Cardiac fibroblast (primary cell): Measurements from ENCODE around the gene AGRN.
"Not testable (repeated sequence)": the region's sequence is repeated elsewhere in the genome, so short reads cannot be mapped to it uniquely, and the experiment has no call there.

Source experiments
- DNase-seq, 2 donors: peaks; one replicate each; pipeline versions ENCODE4 v3.0.0 to v3.0.0-alpha.2; 2010; ENCODE audit warnings: low read depth in 2 of 2
- H3K4me3 ChIP-seq, 2 donors: replicated peaks in 1 of 2; 1 replicate in 1 of 2; 2 replicates in 1 of 2; pipeline ENCODE4 v1.5.1; 2011; ENCODE audit warnings: low read depth in 2 of 2, low read length in 2 of 2, mild to moderate bottlenecking in 2 of 2, moderate library complexity in 1 of 2
- TF ChIP-seq, protein P1 (sequence below): IDR thresholded peaks from one replicate; pipeline ENCODE4 v1.5.1; 2011; ENCODE audit warnings: low read depth, mild to moderate bottlenecking, low read length, inconsistent platforms

Gene AGRN

GRCh38 chr1:1011396-1011949, 8.4 kb upstream of the AGRN start:
- TF ChIP-seq, protein P1, sequence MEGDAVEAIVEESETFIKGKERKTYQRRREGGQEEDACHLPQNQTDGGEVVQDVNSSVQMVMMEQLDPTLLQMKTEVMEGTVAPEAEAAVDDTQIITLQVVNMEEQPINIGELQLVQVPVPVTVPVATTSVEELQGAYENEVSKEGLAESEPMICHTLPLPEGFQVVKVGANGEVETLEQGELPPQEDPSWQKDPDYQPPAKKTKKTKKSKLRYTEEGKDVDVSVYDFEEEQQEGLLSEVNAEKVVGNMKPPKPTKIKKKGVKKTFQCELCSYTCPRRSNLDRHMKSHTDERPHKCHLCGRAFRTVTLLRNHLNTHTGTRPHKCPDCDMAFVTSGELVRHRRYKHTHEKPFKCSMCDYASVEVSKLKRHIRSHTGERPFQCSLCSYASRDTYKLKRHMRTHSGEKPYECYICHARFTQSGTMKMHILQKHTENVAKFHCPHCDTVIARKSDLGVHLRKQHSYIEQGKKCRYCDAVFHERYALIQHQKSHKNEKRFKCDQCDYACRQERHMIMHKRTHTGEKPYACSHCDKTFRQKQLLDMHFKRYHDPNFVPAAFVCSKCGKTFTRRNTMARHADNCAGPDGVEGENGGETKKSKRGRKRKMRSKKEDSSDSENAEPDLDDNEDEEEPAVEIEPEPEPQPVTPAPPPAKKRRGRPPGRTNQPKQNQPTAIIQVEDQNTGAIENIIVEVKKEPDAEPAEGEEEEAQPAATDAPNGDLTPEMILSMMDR: no peak
- H3K4me3 ChIP-seq: no peak overlapping the region
- DNase-seq: no peak

DNA sequence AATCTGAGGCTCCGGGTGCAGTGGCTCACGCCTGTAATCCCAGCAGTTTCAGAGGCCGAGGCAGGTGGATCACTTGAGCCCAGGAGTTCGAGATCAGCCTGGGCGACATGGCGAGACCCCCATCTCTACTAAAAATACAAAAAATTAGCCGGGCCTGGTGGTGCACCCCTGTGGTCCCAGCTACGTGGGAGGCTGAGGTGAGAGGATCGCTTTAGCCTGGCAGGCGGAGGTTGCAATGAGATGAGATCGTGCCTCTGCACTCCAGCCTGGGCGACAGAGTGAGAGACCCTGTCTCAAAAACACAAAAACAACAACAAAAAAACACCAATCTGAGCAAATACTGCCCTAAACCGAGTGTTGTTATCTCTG, 7.2 kb upstream of the AGRN start:
- not testable (repeated sequence) for DNase-seq
- peak overlapping the region; percentile 64 to 76 for H3K4me3 ChIP-seq

DNA sequence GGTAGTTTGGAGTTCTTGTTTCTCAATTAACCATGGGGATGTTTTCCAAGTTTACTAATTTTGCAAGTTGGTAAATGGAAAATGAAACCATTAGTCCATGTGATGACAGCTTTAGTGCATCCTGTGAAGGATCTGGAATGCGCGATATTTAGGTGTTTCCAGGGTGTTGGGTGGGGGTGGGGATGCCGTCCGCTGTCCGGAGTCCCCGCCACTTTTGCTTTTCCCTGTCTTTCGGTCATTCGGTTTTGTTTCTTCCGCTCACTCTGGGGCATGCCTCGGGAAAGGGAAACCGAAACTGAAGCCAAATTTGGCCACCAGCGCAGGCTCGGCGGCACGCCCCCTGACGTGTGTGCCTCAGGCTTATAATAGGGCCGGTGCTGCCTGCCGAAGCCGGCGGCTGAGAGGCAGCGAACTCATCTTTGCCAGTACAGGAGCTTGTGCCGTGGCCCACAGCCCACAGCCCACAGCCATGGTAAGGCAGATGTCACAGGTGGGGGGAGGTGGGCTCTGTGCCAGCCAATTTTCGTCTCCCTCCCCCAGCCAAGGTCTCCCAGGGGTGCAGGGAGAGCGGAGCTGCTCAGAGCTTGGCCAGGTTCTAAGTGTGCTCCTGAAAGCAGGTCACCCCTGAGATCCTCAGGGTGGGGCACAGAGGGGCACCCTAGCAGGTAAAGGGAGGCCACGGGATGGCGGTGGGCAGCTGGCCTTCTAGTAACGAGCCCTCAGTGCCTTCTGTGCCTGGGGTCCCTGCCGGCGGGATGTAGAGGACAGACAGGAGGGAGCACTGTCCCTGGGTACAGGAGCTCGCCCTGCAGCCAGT, 6.6 kb upstream of the AGRN start, which contains the start of gene ISG15:
TSS of gene ISG15 (plus strand) at position 393 of the 817 bp plus-strand sequence. CDS start at position 470, 77 bp downstream.
- TF ChIP-seq, protein P1: no peak
- peak within 1 kb of the TSS; percentile 64 to 76 for H3K4me3 ChIP-seq
- peak; percentile 86 to 89 for DNase-seq

DNA sequence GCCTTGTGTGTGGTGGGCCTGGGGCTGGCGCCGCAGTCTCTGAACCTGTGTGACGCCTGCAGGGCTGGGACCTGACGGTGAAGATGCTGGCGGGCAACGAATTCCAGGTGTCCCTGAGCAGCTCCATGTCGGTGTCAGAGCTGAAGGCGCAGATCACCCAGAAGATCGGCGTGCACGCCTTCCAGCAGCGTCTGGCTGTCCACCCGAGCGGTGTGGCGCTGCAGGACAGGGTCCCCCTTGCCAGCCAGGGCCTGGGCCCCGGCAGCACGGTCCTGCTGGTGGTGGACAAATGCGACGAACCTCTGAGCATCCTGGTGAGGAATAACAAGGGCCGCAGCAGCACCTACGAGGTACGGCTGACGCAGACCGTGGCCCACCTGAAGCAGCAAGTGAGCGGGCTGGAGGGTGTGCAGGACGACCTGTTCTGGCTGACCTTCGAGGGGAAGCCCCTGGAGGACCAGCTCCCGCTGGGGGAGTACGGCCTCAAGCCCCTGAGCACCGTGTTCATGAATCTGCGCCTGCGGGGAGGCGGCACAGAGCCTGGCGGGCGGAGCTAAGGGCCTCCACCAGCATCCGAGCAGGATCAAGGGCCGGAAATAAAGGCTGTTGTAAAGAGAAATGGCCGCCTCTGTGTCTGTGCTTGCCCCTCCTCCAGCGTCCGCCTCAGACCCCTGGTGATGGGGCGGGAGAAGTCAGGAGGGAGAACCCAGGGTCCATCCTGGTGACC, 5.8 kb upstream of the AGRN start:
- TF ChIP-seq, protein P1: no peak
- H3K4me3 ChIP-seq: peak overlapping the region; percentile 64 to 76
- DNase-seq: peak; percentile 45 to 53

DNA sequence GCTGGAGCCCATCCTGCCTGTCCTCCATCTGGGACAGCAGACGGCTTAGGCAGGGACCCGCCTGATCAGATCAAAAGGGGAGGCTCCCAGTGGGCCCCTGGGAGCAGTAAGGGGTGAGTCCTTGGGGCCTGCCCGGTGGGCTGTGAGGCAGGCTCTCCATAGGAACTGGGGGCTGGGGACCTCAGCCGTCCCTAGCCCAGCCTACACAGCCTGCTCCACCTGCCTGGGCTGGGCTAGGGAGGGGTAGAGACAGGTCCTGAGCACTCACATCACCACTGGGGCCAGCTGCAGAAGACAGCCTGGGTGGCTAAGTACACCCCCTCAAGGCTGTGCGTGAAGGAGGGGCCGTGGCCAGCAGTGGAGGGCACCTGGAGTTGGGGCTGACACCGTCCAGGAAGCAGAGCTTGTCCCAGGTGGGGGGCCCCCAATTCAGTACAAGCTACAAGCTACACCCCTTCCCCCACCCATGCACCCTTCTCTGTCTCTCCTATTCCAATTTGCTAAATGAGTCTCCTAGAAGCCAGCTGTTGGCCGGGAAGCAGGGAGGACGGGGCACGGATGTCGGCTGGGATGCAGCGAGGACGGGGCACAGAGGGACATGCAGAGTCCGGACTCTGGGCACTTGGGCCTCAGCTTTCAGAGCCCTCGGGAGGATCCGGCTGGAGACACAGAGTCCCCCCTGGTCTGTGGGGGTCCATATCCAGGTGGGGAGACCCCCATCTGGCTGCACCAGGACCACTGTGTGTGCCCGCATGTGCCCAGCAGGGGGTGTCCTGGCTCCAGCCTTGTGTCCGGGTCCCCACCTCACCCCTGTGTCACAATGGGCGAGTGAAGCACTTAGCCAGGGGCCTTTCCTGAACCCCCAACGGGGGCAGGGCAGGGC, 4.9 kb upstream of the AGRN start:
- peak overlapping the region in 1 of 2 donors; percentile 76 for H3K4me3 ChIP-seq
- TF ChIP-seq, protein P1: peak; percentile 37
- DNase-seq: no peak

DNA sequence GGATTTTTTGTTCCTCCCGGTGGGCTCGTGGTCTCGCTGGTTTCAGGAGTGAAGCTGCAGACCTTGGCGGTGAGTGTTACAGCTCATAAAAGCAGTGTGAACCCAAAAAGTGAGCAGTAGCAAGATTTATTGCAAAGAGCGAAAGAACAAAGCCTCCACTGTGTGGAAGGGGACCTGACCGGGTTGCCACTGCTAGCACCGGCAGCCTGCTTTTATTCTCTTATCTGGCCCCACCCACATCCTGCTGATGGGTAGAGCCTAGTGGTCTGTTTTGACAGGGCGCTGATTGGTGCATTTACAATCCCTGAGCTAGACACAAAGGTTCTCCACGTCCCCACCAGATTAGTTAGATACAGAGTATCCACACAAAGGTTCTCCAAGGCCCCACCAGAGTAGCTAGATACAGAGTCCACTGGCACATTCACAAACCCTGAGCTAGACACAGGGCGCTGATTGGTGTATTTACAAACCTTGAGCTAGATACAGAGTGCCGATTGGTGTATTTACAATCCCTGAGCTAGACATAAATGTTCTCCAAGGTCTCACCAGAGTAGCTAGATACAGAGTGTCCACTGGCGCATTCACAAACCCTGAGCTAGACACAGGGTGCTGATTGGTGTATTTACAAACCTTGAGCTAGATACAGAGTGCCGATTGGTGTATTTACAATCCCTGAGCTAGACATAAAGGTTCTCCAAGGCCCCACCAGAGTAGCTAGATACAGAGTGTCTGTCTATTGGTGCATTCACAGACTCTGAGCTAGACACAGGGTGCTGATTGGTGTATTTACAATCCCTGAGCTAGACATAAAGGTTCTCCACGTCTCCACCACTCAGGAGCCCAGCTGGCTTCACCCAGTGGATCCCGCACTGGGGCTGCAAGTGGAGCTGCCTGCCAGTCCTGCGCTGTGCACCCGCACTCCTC, 2.3 kb upstream of the AGRN start:
- not testable (repeated sequence) for DNase-seq, H3K4me3 ChIP-seq

GRCh38 chr1:1018321-1018685, 1.6 kb upstream of the AGRN start:
- H3K4me3 ChIP-seq, DNase-seq: not testable (repeated sequence)
